Measurements from ENCODE around the gene SAPCD1. TPM values are rescaled to one million over a fixed set of nuclear protein-coding genes. Genes with fewer than 3 reads are reported as not detected.
A peak's percentile ranks its signal among the peaks of the same experiment; 100 is the strongest.

SAPCD1 gene
- total and polyA plus RNA-seq, 2 donors from 2014 or later, result 6.5 to 6.8 TPM

DNA sequence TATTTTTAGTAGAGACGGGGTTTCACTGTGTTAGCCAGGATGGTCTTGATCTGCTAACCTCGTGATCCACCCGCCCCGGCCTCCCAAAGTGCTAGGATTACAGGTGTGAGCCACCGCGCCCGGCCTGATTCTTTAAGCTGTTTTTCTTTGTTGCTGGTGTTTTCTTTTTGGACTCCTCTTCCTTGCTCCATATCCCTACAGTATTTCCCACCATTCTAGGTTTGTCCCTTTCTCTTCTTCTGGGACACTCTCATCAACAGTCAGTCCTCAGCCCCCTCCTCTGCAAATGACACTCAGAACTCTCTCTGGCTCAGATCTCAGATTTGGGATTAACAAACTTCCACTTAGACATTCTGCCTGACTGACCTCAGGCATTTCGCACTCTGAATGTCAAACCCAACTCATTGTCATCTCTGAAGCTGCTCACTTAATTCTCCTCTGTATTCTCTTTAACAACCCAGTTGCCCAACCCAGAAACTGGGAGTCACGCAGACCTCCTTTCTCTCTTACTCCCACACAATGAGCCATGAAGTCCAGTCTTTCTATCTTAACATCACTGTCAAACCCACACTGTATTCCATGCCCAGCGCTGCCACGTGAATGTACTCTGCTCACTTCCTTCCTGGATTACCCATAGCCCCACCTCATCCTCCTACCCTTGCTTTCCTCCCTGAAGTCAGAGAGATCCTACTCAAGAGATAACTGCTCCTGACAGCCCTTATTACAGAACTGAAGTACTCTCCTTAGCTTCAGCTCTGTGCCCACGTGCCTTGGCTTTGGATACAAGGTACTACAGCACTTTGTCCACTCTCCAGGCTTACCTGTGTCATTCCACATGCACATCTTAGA is 36.7 kb upstream of the SAPCD1 start:
- peaks cover 7 to 25% (median 11%) of the 10 kb centered on the region in 3 donors for H3K36me3 ChIP-seq (ENCODE audit: control insufficient read depth in 2 of 3, insufficient read depth in 3 of 3, low read length in 3 of 3)
- H3K27ac ChIP-seq (ENCODE audit: low read depth in 2 of 2, low read length in 2 of 2), result no peak overlapping the region
- intact Hi-C loops (cut with DNase I), result no loop called here
- FAIRE-seq (no peak), DNase-seq (peak in 1 of 5 donors; percentile 4)
- H3K9ac ChIP-seq (ENCODE audit: low read length in 3 of 3), result no peak overlapping the region
- TF ChIP-seq CTCF (IDR thresholded peaks at IDR 0.05; ENCODE audit: borderline replicate concordance, extremely low read depth, insufficient read depth), result no peak
- H3K4me3 ChIP-seq (ENCODE audit: low read length in 3 of 3), result no peak overlapping the region
- no peaks in the 10 kb centered on the region for H3K27me3 ChIP-seq (ENCODE audit: control insufficient read depth, insufficient read depth, low read length)
- H3K9me3 ChIP-seq (ENCODE audit: control insufficient read depth in 2 of 3, insufficient read depth in 1 of 3, low read length in 3 of 3), result no peaks in the 10 kb centered on the region
- H3K4me1 ChIP-seq (ENCODE audit: control insufficient read depth in 2 of 3, insufficient read depth in 2 of 3, low read depth in 1 of 3, low read length in 3 of 3), result peaks cover 0 to 9% (median 0%) of the 10 kb centered on the region in 3 donors

DNA sequence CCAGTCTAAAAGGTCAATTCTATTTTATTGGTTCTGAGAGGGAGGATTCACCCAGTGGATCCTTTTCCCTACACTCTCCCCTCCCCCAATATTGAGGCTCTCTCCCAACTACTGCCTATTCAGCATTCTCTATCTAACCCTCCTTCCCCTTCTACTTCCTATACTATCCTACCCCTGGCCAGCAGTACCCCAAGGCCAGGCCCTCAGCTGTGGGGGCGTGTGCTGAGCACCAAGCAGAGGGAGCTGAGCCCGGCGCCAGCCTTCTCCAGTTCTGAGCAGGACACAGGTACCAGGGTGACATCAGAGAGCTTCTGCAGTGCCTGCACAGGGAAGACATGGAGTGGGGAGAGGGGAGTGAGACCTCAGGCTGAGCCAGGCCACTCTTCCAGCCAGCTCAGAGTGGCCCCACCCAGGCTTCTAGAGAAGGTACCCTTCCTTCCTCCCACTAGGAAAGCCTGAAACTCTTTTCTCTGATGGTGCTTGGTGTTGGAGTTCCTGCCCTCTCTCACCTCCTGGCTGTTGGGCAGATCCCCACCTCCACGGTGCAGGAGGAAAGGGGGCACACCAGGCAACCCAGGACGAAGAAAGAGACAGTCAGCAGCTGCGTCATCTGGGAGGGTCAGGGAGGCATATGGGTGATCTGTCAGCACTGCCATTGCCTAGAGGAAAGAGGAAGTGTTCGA is 35.3 kb upstream of the SAPCD1 start:
- no peak overlapping the region for H3K4me3 ChIP-seq (ENCODE audit: low read length in 3 of 3)
- DNase-seq, result peak in 1 of 5 donors; percentile 65
- TF ChIP-seq CTCF (IDR thresholded peaks at IDR 0.05; ENCODE audit: borderline replicate concordance, extremely low read depth, insufficient read depth), result no peak
- H3K4me1 ChIP-seq (ENCODE audit: control insufficient read depth in 2 of 3, insufficient read depth in 2 of 3, low read depth in 1 of 3, low read length in 3 of 3), result peaks cover 0 to 12% (median 0%) of the 10 kb centered on the region in 3 donors
- H3K27ac ChIP-seq (ENCODE audit: low read depth in 2 of 2, low read length in 2 of 2), result peak overlapping the region in 1 of 2 donors; percentile 5
- no peaks in the 10 kb centered on the region for H3K9me3 ChIP-seq (ENCODE audit: control insufficient read depth in 2 of 3, insufficient read depth in 1 of 3, low read length in 3 of 3)
- peaks cover 7 to 37% (median 20%) of the 10 kb centered on the region in 3 donors for H3K36me3 ChIP-seq (ENCODE audit: control insufficient read depth in 2 of 3, insufficient read depth in 3 of 3, low read length in 3 of 3)
- FAIRE-seq, result no peak
- intact Hi-C loops (cut with DNase I), result no loop called here
- H3K27me3 ChIP-seq (ENCODE audit: control insufficient read depth, insufficient read depth, low read length), result no peaks in the 10 kb centered on the region
- H3K9ac ChIP-seq (ENCODE audit: low read length in 3 of 3), result no peak overlapping the region

- Histone ChIP-seq H3K4me3 (ENCODE audit: low read length in 3 of 3) (peak overlapping the region; percentile 94 to 98 (median 95)), H3K27ac (ENCODE audit: low read depth in 2 of 2, low read length in 2 of 2) (peak overlapping the region; percentile 99), H3K36me3 (ENCODE audit: control insufficient read depth in 2 of 3, insufficient read depth in 3 of 3, low read length in 3 of 3) (peaks cover 7 to 42% (median 24%) of the 10 kb centered on the region in 3 donors), H3K9ac (ENCODE audit: low read length in 3 of 3) (peak overlapping the region in 2 of 3 donors; percentile 49 to 92), H3K4me1 (ENCODE audit: control insufficient read depth in 2 of 3, insufficient read depth in 2 of 3, low read depth in 1 of 3, low read length in 3 of 3) (peaks cover 0 to 12% (median 0%) of the 10 kb centered on the region in 3 donors), H3K9me3 (ENCODE audit: control insufficient read depth in 2 of 3, insufficient read depth in 1 of 3, low read length in 3 of 3) (no peaks in the 10 kb centered on the region), H3K27me3 (ENCODE audit: control insufficient read depth, insufficient read depth, low read length) (no peaks in the 10 kb centered on the region)
- peak in 2 of 5 donors; percentile 67 to 81 for DNase-seq
- FAIRE-seq, result no peak
- TF ChIP-seq CTCF (IDR thresholded peaks at IDR 0.05; ENCODE audit: borderline replicate concordance, extremely low read depth, insufficient read depth), result no peak
- intact Hi-C loops (cut with DNase I), result no loop called here
These were observed 34.5 kb upstream of the SAPCD1 start for GRCh38 chr6:31727717-31728671.
